ENCODE measurements around the gene COPS8. TPM values are rescaled to one million over a fixed set of nuclear protein-coding genes. Genes with fewer than 3 reads are reported as not detected.

Gene COPS8
- total RNA-seq, 2 donors from 2014 or later: 22.9 to 24.7 TPM

DNA sequence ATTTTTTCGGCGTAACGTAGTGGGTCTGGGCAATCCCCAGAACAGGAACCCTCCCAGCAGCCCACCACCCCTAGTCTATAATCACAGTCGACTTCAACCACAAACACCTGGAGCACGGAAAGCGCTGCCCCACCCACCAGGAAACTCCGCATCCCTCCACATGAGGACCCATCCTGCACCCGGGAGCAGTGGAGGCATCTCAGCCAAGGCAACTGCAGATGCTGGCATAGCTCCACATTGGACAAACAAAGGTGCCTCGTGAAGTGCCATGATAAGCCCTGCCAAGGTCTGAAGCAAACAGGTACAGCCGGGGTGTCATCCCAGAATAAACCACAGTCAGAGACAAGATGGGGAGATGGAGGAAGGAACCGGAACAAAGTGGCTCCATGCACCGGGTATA, 24.3 kb upstream of the COPS8 start:
- no peak for ATAC-seq
- no peak for DNase-seq
- intact Hi-C loops (cut with DNase I, micrococcal nuclease): loop anchor here in 1 of 2 donors (10.0 kb wide), 1 partner anchor 707 kb away; no protein-coding TSS in a partner anchor

GRCh38 chr2:237062585-237062984, 23.1 kb upstream of the COPS8 start:
- no peak for DNase-seq
- no peak for ATAC-seq
- intact Hi-C loops (cut with DNase I, micrococcal nuclease): loop anchor here in 1 of 2 donors (10.0 kb wide), 1 partner anchor 708 kb away; no protein-coding TSS in a partner anchor

DNA sequence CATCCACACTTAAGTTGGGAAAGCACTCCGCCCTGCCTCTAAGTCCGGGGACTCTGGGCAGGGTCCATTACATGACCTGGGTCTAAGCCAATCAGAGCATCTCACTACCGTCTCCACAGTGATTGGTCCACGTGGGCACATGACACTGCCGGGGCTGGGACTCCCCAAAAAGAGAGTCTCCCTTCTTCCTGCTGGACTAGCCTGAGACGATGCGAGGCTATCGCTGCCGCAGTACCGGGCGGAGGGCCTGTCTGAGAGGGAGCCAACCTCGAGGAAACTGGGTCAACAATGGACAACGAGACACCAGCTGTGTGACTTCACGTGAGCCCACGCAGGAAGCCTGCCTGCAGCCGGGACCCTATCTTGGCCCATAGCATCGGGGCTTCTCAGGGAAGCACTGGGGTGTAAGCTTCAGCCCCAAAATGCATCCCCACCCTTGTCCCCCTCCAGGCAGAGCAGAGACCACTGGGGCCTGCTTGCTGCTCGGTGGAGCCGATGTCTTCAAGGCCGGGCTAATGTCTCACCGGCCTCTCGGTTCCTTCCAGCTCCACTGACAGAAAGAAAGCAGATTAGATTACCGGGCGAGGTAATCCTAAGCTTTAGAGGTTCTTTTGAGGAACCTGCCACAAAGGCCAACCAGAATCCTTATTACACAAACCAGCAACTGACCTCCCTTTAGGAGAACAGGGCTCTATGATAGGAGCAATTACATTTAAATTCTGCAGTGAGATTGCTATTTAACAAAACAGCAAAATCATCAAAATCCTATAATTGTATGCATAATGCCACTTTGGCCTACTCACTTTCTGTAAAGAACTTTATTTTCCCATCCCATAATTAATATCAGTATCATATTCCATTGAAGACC, 21.3 kb upstream of the COPS8 start:
- ATAC-seq (no peak), DNase-seq (no peak)

GRCh38 chr2:237065071-237065377, 20.7 kb upstream of the COPS8 start:
- DNase-seq: no peak
- ATAC-seq: no peak
- intact Hi-C loops (cut with DNase I, micrococcal nuclease): loop anchor here in 1 of 2 donors (10.0 kb wide), 1 partner anchor 710 kb away; no protein-coding TSS in a partner anchor

More for the DNA sequence above, 21.3 kb upstream of the COPS8 start:
- intact Hi-C loops (cut with DNase I, micrococcal nuclease): loop anchor here in 1 of 2 donors (10.0 kb wide), 1 partner anchor 710 kb away; no protein-coding TSS in a partner anchor

DNA sequence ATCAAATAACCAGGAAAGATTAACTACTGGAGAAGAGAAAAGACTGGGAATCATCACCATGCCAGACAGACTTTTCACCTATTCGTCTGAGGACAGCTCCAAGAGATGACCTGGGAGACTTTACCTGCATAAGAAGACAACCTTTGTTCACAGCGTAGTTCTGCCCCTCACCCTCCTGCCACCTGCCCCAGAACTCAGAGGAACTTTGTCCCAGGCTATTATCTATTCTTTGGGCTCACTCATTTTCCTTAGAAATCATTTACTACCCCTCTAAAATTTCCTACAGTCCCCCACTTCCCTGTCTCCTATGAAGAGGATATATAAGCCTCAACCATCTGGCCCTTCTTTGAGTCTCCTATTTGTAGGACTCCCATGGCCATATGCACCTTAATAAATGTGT, 19.3 kb upstream of the COPS8 start:
- ATAC-seq: no peak
- intact Hi-C loops (cut with DNase I, micrococcal nuclease): loop anchor here in 1 of 2 donors (10.0 kb wide), 1 partner anchor 712 kb away; no protein-coding TSS in a partner anchor
- DNase-seq: no peak

DNA sequence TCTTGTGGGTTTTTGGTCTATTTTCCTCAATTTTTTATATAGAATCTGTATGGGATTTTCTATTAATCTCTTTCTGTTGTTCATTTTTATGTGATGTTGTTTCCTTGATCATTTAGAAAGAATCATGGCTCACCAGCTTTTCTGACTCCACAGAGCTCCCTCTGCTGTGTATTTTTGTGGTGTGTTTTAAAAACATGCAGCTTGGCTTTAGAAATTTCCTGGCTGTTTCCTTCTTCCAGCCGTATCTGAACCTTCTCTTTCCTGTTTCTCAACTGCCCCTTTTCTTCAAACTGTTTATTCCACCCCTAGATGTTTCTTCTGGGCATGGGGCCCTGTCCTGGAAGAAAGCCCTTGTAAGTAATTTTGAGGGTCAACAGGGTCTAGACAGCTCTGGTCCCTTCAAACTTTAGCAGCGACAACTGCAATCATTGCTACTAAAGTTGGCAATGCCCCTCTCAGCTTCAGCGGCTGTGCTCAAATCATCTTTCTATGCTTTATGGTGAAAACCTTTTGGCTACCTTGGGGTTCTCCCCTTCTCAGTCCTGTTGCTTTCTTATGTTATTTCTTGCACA, 17.6 kb upstream of the COPS8 start:
- DNase-seq (no peak), ATAC-seq (no peak)
- intact Hi-C loops (cut with DNase I, micrococcal nuclease): loop anchor here in 1 of 2 donors (10.0 kb wide), 1 partner anchor 713 kb away; no protein-coding TSS in a partner anchor

GRCh38 chr2:237072067-237072931, 13.4 kb upstream of the COPS8 start:
- ATAC-seq (peak; percentile 64), DNase-seq (peak in 1 of 2 donors; percentile 83)
- intact Hi-C loops (cut with DNase I, micrococcal nuclease): loop anchor here in 1 of 2 donors (5.0 to 10.0 kb wide), 2 partner anchors 720 to 1307 kb away; no protein-coding TSS in a partner anchor

DNA sequence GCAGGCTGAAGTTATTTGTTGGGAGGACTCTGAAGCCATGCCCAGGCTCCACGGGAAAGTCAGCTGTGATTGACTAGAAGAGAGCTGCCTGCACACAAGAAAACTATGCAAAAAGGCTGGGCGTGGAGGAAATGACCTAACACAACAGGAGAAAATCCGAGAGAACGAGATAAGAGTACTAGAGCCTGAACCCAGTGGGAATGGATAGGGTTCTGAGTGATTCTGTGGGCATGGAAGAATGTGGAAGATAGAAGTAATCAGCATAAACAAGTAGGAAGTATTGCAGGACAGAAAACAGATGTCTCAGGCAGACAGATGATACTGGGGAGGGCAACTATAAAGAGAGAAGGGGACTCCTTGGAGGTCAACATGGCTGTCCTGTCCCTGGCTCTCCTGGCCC, 12.1 kb upstream of the COPS8 start:
- peak; percentile 57 for ATAC-seq
- intact Hi-C loops (cut with DNase I, micrococcal nuclease): loop anchor here in 1 of 2 donors (5.0 to 10.0 kb wide), 2 partner anchors 721 to 1309 kb away; no protein-coding TSS in a partner anchor
- DNase-seq: no peak

GRCh38 chr2:237074211-237074993, 11.3 kb upstream of the COPS8 start:
- DNase-seq (no peak), ATAC-seq (no peak)
- intact Hi-C loops (cut with DNase I, micrococcal nuclease): loop anchor here in 1 of 2 donors (5.0 to 10.0 kb wide), 2 partner anchors 722 to 1310 kb away; no protein-coding TSS in a partner anchor

GRCh38 chr2:237075749-237076599, 9.7 kb upstream of the COPS8 start:
- intact Hi-C loops (cut with DNase I, micrococcal nuclease): loop anchor here in 1 of 2 donors (10.0 kb wide), 1 partner anchor 1311 kb away; no protein-coding TSS in a partner anchor
- no peak for ATAC-seq
- DNase-seq: no peak

DNA sequence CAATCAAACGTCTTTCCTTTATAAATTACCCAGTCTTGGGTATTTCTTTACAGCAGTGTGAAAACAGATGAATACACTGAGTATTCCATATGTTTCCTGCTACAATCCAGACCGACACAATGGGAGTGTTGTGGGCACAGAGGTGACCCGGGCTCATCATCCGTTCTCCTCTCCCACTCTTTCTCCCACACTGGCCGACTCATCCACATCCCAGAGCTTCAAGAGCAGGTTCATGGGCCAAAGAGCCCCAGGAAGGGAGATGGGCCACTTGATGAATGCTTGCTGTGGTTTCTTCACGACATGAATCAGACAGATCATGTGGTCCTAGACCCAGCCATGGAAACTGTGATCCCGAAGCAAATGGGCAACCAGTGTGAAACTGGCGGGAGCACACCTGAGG, 4.1 kb upstream of the COPS8 start:
- DNase-seq (no peak), ATAC-seq (no peak)
- intact Hi-C loops (cut with DNase I, micrococcal nuclease): no loop called here

- no peak for ATAC-seq
- intact Hi-C loops (cut with DNase I, micrococcal nuclease): no loop called here
Measured at GRCh38 chr2:237083026-237083425, 2.7 kb upstream of the COPS8 start.

GRCh38 chr2:237084444-237084843, 1.2 kb upstream of the COPS8 start:
- no peak for DNase-seq
- intact Hi-C loops (cut with DNase I, micrococcal nuclease): no loop called here
- no peak for ATAC-seq

More at GRCh38 chr2:237083026-237083425, 2.7 kb upstream of the COPS8 start:
- DNase-seq: no peak

DNA sequence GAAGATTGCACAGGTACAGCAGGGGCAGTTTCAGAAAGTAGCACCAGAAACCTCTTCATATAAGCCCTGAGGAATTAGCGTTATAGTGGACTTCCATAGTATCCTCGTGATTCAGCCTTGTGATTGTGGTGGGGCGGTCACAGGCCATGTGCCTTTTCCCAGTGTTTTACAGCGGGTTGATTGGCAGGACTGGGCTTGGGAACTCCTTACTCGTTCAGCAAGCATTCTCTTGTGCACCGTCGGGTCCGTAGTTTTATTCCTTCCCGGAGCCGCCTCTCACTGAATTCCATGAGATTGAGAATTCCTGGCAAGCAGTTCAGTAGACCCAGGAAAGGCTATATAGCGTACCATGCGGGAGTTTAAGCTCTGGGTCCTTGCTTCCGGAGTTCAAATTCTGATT, 5.2 kb downstream of the COPS8 start:
- ATAC-seq (no peak), DNase-seq (no peak)
- intact Hi-C loops (cut with DNase I, micrococcal nuclease): no loop called here

DNA sequence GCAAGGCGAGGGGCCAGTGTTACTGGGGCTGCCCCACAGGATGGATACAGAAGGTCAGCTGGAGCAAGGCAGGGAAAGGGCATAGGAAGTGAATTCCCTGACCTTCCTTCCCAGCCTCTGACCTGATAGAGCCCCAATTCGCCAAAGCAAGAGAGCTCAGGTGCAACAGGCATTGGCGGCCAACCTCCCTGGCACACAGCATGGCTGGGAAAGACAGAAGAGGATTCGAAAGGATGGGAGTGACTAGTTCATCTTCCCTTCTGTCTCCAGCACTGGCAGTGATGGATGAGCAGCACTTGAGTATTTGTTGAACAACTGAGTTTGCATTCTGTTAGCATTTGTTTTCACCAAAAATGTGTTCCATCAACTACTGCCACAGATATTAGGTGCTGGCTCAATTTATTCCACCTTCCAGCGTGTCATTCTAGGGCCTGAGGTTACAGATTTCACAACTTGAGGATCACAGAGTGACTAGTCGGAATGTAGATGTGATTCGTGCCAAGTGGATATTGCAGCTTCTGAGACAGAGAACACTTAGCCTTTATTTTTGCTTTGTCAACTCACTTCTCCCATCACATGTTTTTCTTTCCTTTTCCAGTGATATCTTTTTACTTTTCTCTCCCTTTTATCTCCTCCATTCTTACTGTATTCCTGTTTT, 6.2 kb downstream of the COPS8 start:
- ATAC-seq (no peak), DNase-seq (no peak)
- intact Hi-C loops (cut with DNase I, micrococcal nuclease): no loop called here

GRCh38 chr2:237092506-237092905, 6.8 kb downstream of the COPS8 start:
- ATAC-seq: no peak
- intact Hi-C loops (cut with DNase I, micrococcal nuclease): no loop called here
- DNase-seq: no peak

Data from left colon (tissue), 2 donors.